G401.6 (cell line): ENCODE results near the gene MAP1B.

Source experiments
- FAIRE-seq: peaks from 2 replicates; lab custom pipeline; 2012; peaks lifted over from hg19 to GRCh38; lab: Jason Lieb, UNC

The MAP1B gene

GRCh38 chr5:72133212-72133990, 26.1 kb downstream of the MAP1B start:
- no peak for FAIRE-seq

- FAIRE-seq = no peak
These were observed 27.1 kb downstream of the MAP1B start for GRCh38 chr5:72134226-72134899.

GRCh38 chr5:72137826-72138409, 30.6 kb downstream of the MAP1B start:
- FAIRE-seq = peak; percentile 67

- FAIRE-seq = no peak
These were observed 31.8 kb downstream of the MAP1B start for GRCh38 chr5:72138943-72139521.

- FAIRE-seq = no peak
These were observed 33.4 kb downstream of the MAP1B start for GRCh38 chr5:72140711-72141110.

GRCh38 chr5:72141440-72142355, 34.4 kb downstream of the MAP1B start:
- no peak for FAIRE-seq

- no peak for FAIRE-seq
These were observed 37.5 kb downstream of the MAP1B start for GRCh38 chr5:72144762-72145161.

GRCh38 chr5:72145348-72145747, 38.1 kb downstream of the MAP1B start:
- no peak for FAIRE-seq

- no peak for FAIRE-seq
These were observed 38.8 kb downstream of the MAP1B start for GRCh38 chr5:72146056-72146455.

- no peak for FAIRE-seq
These were observed 40.3 kb downstream of the MAP1B start for GRCh38 chr5:72147569-72147968.

- FAIRE-seq = no peak
These were observed 42.5 kb downstream of the MAP1B start for GRCh38 chr5:72149742-72150141.

GRCh38 chr5:72151169-72151568, 43.9 kb downstream of the MAP1B start:
- FAIRE-seq = no peak

- FAIRE-seq = no peak
These were observed 44.4 kb downstream of the MAP1B start for GRCh38 chr5:72151646-72152045.

GRCh38 chr5:72152545-72152944, 45.3 kb downstream of the MAP1B start:
- FAIRE-seq = no peak

GRCh38 chr5:72153551-72153950, 46.3 kb downstream of the MAP1B start:
- no peak for FAIRE-seq

GRCh38 chr5:72154076-72154756, 46.9 kb downstream of the MAP1B start:
- no peak for FAIRE-seq

GRCh38 chr5:72156946-72157624, 49.8 kb downstream of the MAP1B start:
- no peak for FAIRE-seq

GRCh38 chr5:72157625-72157962, 50.3 kb downstream of the MAP1B start:
- FAIRE-seq = no peak

- no peak for FAIRE-seq
These were observed 52.2 kb downstream of the MAP1B start for GRCh38 chr5:72159501-72159911.

- no peak for FAIRE-seq
These were observed 53.1 kb downstream of the MAP1B start for GRCh38 chr5:72160329-72160728.

- no peak for FAIRE-seq
These were observed 53.7 kb downstream of the MAP1B start for GRCh38 chr5:72160959-72161358.
